ENCODE results near the gene MYO1E.

DNA sequence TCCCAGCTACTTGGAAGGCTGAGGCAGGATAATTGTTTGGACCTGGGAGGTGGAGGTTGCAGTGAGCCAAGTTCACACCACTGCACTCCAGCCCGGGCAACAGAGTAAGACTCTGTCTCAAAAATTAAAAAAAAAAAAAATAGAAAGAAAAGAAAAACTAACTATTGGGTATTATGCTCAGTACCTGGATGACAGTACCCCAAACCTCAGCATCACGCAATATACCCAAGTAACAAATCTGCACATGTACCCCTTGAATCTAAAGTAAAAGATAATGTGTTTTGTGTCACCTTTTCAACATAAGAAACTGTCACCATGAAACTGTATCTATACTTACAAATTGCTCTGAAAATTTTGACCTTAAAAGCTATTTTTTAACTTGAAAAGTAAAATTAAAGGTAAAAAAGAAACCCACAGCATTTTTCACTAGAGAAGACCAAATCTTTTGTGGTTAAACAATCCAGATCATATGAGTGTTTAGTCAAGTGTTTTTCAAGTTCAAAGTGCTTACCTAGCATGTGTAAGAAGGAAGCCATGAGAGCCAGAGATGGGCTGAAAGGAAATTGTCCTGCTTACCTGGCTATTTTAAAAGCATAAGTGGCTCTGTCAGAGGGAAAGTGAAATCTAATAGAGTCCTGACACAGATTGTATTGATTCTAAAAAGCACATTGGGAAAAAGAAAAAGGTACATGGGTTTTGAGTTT is 50.5 kb downstream of the MYO1E start:
- TF ChIP-seq, protein P1, sequence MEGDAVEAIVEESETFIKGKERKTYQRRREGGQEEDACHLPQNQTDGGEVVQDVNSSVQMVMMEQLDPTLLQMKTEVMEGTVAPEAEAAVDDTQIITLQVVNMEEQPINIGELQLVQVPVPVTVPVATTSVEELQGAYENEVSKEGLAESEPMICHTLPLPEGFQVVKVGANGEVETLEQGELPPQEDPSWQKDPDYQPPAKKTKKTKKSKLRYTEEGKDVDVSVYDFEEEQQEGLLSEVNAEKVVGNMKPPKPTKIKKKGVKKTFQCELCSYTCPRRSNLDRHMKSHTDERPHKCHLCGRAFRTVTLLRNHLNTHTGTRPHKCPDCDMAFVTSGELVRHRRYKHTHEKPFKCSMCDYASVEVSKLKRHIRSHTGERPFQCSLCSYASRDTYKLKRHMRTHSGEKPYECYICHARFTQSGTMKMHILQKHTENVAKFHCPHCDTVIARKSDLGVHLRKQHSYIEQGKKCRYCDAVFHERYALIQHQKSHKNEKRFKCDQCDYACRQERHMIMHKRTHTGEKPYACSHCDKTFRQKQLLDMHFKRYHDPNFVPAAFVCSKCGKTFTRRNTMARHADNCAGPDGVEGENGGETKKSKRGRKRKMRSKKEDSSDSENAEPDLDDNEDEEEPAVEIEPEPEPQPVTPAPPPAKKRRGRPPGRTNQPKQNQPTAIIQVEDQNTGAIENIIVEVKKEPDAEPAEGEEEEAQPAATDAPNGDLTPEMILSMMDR (conservative IDR thresholded peaks at IDR 0.05; ENCODE audit: low read depth, low read length): no peak
- TF ChIP-seq, protein P2, sequence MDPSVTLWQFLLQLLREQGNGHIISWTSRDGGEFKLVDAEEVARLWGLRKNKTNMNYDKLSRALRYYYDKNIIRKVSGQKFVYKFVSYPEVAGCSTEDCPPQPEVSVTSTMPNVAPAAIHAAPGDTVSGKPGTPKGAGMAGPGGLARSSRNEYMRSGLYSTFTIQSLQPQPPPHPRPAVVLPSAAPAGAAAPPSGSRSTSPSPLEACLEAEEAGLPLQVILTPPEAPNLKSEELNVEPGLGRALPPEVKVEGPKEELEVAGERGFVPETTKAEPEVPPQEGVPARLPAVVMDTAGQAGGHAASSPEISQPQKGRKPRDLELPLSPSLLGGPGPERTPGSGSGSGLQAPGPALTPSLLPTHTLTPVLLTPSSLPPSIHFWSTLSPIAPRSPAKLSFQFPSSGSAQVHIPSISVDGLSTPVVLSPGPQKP (IDR thresholded peaks at IDR 0.05; ENCODE audit: borderline replicate concordance, low read depth, low read length): no peak
- TF ChIP-seq POLR2A (IDR thresholded peaks at IDR 0.05; ENCODE audit: low read depth, low read length) (no peak), CEBPB (IDR thresholded peaks at IDR 0.05; ENCODE audit: low read depth, low read length) (no peak), FOS (IDR thresholded peaks at IDR 0.05; ENCODE audit: low read depth, low read length) (no peak), RAD21 (IDR thresholded peaks at IDR 0.05; ENCODE audit: low read length) (no peak), RCOR1 (IDR thresholded peaks at IDR 0.05; ENCODE audit: insufficient replicate concordance, low read length) (no peak), RFX5 (IDR thresholded peaks at IDR 0.05; ENCODE audit: low read depth, low read length) (no peak), MAFK (IDR thresholded peaks at IDR 0.05; ENCODE audit: low read depth, low read length) (no peak), SMC3 (IDR thresholded peaks at IDR 0.05; ENCODE audit: low read depth, low read length) (no peak)
- TF ChIP-seq, protein P3, sequence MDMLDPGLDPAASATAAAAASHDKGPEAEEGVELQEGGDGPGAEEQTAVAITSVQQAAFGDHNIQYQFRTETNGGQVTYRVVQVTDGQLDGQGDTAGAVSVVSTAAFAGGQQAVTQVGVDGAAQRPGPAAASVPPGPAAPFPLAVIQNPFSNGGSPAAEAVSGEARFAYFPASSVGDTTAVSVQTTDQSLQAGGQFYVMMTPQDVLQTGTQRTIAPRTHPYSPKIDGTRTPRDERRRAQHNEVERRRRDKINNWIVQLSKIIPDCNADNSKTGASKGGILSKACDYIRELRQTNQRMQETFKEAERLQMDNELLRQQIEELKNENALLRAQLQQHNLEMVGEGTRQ (IDR thresholded peaks at IDR 0.05; ENCODE audit: low read depth, low read length): no peak

Measured in IMR-90 (cell line).